Muscle layer of colon (tissue), 2 donors: ENCODE data around the gene TSPAN3.

Experiments
- H3K27ac ChIP-seq: one replicate; pipeline ENCODE4 v1.7.0; 2013; ENCODE audit warnings: low read depth, mild to moderate bottlenecking, low read length, moderate library complexity
- H3K27me3 ChIP-seq, 2 donors: one replicate each; pipeline ENCODE4 v1.7.0; 2013; ENCODE audit warnings: low read length in 2 of 2, mild to moderate bottlenecking in 2 of 2; ENCODE audit not compliant: insufficient read depth in 2 of 2, control insufficient read depth in 1 of 2
- H3K36me3 ChIP-seq: one replicate; pipeline ENCODE4 v1.7.0; 2013; ENCODE audit warnings: mild to moderate bottlenecking, low read length; ENCODE audit not compliant: insufficient read depth
- H3K4me1 ChIP-seq: one replicate; pipeline ENCODE4 v1.7.0; 2013; ENCODE audit warnings: mild to moderate bottlenecking, low read length; ENCODE audit not compliant: insufficient read depth
- H3K4me3 ChIP-seq, 2 donors: one replicate each; pipeline ENCODE4 v1.7.0; 2013; ENCODE audit warnings: low read length in 2 of 2, low read depth in 1 of 2, mild to moderate bottlenecking in 1 of 2, moderate library complexity in 1 of 2
- H3K9ac ChIP-seq: one replicate; pipeline ENCODE4 v1.7.0; 2013; ENCODE audit warnings: low read length
- H3K9me3 ChIP-seq: one replicate; pipeline ENCODE4 v1.7.0; 2013; ENCODE audit warnings: mild to moderate bottlenecking, low read length
- donor health status: abdominal sarcoma.
- donor health status: Adenocarcinoma of cecum.

Gene TSPAN3

DNA sequence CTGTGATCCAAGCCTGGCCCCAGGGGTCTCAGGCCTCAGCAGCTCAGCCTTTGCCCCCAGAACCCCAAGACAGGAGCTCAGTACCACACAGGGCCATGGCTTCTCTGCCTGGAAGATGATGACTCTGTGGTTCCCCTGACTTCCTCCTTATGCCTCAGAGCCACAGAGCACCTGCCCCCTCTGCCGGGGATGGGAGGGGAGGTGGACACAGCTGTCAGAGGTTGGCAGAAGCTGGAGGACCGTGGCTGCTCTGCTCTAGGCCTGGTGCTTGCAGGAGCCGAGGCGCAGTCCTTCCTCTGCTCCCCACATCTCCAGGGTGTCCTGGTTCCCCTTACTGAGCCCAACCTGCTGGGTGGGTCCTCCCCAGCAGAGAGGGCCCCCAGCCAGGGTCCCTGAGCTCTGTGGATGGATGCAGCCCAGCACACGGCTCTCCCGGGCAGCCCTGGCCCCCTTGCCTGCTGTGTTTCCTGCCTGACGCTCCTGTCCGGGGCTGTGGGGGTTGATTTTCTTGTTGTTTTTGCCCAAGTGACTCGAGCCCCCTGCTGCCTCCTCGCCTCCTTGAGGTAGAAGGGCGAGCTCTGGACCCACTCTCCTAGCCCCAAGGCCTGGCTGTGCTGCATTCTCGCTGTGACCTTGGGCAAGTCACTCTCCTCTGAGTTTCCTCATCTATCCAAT, 39.4 kb downstream of the TSPAN3 start:
- Histone ChIP-seq H3K4me1 (peaks cover 4% of the 10 kb centered on the region), H3K4me3 (no peak overlapping the region), H3K9me3 (no peaks in the 10 kb centered on the region), H3K36me3 (no peaks in the 10 kb centered on the region), H3K27ac (no peak overlapping the region), H3K27me3 (peaks cover 0 to 20% of the 10 kb centered on the region in 2 donors), H3K9ac (no peak overlapping the region)

- Histone ChIP-seq H3K4me3 (no peak overlapping the region), H3K36me3 (no peaks in the 10 kb centered on the region), H3K4me1 (peaks cover 4% of the 10 kb centered on the region), H3K9me3 (no peaks in the 10 kb centered on the region), H3K9ac (no peak overlapping the region), H3K27ac (peak overlapping the region; percentile 13), H3K27me3 (peaks cover 0 to 20% of the 10 kb centered on the region in 2 donors)
These were observed 40.0 kb downstream of the TSPAN3 start for GRCh38 chr15:77030928-77031375.

GRCh38 chr15:77030048-77030927, 40.6 kb downstream of the TSPAN3 start:
- H3K9me3 ChIP-seq: no peaks in the 10 kb centered on the region
- H3K4me1 ChIP-seq: peaks cover 4% of the 10 kb centered on the region
- no peak overlapping the region for H3K27ac ChIP-seq
- no peak overlapping the region for H3K4me3 ChIP-seq
- no peaks in the 10 kb centered on the region for H3K36me3 ChIP-seq
- peaks cover 0 to 20% of the 10 kb centered on the region in 2 donors for H3K27me3 ChIP-seq
- H3K9ac ChIP-seq: no peak overlapping the region

DNA sequence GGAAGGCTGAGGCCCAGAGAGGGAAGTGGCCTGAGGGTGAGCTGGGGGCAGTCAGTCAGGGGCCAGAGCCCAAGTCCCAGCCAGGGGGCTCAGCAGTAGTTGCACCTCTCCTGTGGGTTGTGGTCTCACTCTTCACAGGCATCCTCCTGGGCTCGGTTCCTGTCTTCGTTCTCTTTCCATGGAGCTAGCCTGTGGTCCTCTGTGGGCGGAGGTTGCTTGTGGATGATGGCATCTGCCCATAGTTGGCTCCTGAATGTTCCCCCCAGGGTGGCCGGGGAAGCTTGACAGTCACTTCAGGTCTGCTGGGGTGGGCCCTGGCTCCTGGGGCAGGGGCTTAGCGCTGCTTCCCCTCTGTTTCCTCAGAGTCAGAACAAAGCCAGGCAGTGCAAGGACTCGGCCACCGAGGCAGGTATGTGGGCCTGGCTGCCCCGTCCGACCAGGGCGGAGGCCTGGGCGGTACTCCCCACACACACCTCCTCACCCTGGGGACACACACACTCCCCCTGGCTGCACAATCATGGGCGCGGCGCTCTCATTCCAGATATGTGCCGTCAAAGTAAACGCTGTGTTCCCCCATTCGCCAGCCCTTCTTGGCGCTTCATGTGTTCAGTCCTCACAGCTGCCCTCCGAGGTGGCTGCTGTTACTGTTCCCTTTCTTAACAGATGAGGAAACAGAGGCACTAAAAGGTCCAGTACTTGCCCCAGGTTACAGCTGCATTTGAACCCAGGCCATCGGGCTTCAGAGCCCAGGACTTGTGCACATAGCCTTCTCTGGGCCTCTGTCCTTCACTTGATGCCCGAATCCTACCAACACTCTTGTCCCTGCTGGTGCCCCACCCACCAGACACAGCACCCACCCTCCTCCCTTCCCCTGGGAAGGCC, 41.5 kb downstream of the TSPAN3 start:
- Histone ChIP-seq H3K27me3 (peaks cover 0 to 17% of the 10 kb centered on the region in 2 donors), H3K27ac (no peak overlapping the region), H3K9me3 (no peaks in the 10 kb centered on the region), H3K9ac (no peak overlapping the region), H3K4me3 (no peak overlapping the region), H3K4me1 (no peaks in the 10 kb centered on the region), H3K36me3 (no peaks in the 10 kb centered on the region)

DNA sequence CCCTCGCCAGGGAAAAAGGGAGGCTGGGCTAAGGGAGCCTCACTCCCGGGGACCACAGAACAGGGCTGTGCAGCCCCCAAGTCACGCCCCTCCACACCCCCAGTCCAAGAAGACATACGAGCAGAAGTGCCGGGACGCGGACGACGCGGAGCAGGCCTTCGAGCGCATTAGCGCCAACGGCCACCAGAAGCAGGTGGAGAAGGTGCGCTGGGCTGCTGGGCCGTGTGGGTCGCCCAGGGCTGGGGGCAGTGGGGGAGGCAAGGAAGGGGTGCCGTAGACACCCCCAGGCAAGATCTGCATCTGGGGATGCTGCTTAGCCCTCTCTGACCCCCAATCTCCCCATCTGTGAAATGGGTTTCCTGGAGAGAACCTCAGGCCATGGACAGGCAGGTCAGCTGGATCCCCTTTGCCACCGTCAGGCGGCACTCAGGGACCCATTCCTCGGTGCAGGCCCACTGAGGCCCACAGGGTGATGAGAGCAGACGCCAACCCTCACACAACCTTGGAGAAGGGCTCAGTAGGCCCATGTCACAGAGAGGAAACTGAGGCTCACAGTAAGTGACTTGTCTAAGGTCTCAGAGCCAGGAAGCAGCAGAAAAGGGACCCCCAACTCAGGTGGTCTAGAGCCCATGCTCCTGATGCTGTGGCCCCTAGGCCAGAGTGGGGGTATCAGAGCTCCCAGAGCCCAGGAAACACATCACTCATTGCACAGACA, 42.3 kb downstream of the TSPAN3 start:
- H3K27ac ChIP-seq: no peak overlapping the region
- H3K4me1 ChIP-seq: no peaks in the 10 kb centered on the region
- H3K9me3 ChIP-seq: no peaks in the 10 kb centered on the region
- no peak overlapping the region for H3K4me3 ChIP-seq
- peaks cover 0 to 12% of the 10 kb centered on the region in 2 donors for H3K27me3 ChIP-seq
- H3K36me3 ChIP-seq: no peaks in the 10 kb centered on the region
- no peak overlapping the region for H3K9ac ChIP-seq

DNA sequence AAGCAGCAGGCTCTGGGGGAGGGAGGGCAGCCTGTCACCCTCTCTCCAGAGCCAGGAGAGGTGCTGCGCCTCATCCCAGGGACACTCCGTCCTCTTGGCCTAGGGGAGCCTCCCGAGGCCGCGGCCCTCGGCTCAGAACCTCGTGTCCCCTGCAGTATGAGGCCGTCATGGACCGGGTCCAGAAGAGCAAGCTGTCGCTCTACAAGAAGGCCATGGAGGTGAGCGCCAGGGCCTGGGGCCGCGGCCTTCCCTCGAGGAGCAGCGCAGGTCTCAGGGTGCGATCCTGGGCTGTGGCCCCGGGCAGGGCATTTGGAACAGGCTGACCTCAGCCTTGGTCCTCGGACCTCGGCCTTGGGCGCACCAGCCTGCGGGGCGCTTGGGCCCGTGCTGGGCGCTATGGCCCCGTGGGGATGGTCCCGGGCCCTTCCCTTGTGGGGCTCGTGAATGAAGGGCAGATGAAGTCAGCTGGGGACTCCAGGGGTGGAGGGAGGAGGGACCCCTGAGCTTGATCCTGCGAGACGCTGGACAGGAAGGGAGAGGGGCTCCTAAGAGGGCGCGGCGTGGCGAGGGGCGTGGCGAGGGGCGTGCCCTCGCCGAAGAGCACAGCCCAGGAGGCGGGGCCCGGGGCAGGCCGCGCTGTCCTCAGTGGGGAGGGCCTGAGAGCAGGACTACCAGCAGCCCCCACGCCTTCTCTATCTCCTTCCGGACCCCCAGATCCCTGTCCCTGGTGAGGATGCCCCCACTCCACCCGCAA, 43.0 kb downstream of the TSPAN3 start:
- Histone ChIP-seq H3K27ac (no peak overlapping the region), H3K4me1 (no peaks in the 10 kb centered on the region), H3K9ac (no peak overlapping the region), H3K27me3 (peaks cover 0 to 12% of the 10 kb centered on the region in 2 donors), H3K4me3 (peak overlapping the region in 1 of 2 donors; percentile 45), H3K36me3 (no peaks in the 10 kb centered on the region), H3K9me3 (no peaks in the 10 kb centered on the region)

GRCh38 chr15:77027111-77027696, 43.7 kb downstream of the TSPAN3 start:
- H3K9ac ChIP-seq: no peak overlapping the region
- H3K27me3 ChIP-seq: peaks cover 0 to 12% of the 10 kb centered on the region in 2 donors
- H3K4me3 ChIP-seq: no peak overlapping the region
- H3K36me3 ChIP-seq: no peaks in the 10 kb centered on the region
- H3K4me1 ChIP-seq: no peaks in the 10 kb centered on the region
- H3K27ac ChIP-seq: no peak overlapping the region
- H3K9me3 ChIP-seq: no peaks in the 10 kb centered on the region

DNA sequence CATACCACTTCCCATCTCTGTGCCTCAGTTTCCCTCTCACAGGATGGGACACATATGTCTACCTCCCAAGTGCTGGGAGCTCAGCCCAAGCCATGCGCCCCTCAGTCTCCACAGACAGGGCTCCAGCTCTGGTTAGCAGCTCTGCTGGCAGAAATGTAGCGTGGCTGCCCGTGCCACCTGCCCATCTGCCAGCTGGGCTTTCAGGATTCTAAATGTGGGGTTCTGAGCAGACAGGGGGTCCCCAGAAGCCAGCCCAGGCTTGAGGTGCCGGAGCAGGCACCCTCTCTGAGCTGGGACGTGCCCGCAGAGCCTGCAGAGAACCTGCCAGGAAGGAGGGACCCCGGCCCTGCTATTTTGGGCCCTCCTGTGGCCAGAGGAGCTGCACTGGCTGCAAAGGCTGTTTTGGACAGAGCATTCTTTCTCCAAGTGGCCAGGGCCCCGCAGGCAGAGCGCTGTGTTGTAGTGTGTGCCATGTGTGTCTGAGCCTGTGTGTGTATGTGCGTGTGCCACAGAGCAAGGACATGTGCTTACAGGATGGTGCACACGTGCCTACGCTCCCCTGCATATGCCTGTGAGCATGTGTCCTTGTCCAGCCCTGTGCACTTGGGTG, 44.3 kb downstream of the TSPAN3 start:
- Histone ChIP-seq H3K36me3 (no peaks in the 10 kb centered on the region), H3K4me1 (no peaks in the 10 kb centered on the region), H3K9me3 (no peaks in the 10 kb centered on the region), H3K9ac (no peak overlapping the region), H3K4me3 (no peak overlapping the region), H3K27me3 (peaks cover 0 to 12% of the 10 kb centered on the region in 2 donors), H3K27ac (no peak overlapping the region)

GRCh38 chr15:77025941-77026411, 44.9 kb downstream of the TSPAN3 start:
- H3K27ac ChIP-seq: no peak overlapping the region
- no peaks in the 10 kb centered on the region for H3K4me1 ChIP-seq
- no peak overlapping the region for H3K9ac ChIP-seq
- peaks cover 0 to 12% of the 10 kb centered on the region in 2 donors for H3K27me3 ChIP-seq
- no peak overlapping the region for H3K4me3 ChIP-seq
- H3K9me3 ChIP-seq: no peaks in the 10 kb centered on the region
- H3K36me3 ChIP-seq: no peaks in the 10 kb centered on the region
